IPS-15b (cell line): ENCODE results near the gene AASS.
"Not testable (repeated sequence)": the region's sequence is repeated elsewhere in the genome, so short reads cannot be mapped to it uniquely, and the experiment has no call there.

Source experiments
- H3K27me3 ChIP-seq: one replicate; pipeline ENCODE4 v1.6.1; 2013; ENCODE audit warnings: low read length; ENCODE audit not compliant: control insufficient read depth, insufficient read depth
- H3K36me3 ChIP-seq: one replicate; pipeline ENCODE4 v1.6.1; 2013; ENCODE audit warnings: low read length; ENCODE audit not compliant: control insufficient read depth, insufficient read depth
- H3K4me1 ChIP-seq: one replicate; pipeline ENCODE4 v1.6.1; 2013; ENCODE audit warnings: mild to moderate bottlenecking, low read length; ENCODE audit not compliant: control insufficient read depth, insufficient read depth
- H3K4me3 ChIP-seq: one replicate; pipeline ENCODE4 v1.5.1; 2013; ENCODE audit warnings: low read depth, low read length
- H3K9ac ChIP-seq: one replicate; pipeline ENCODE4 v1.6.1; 2013; ENCODE audit warnings: low read depth, mild to moderate bottlenecking, low read length
- H3K9me3 ChIP-seq: one replicate; pipeline ENCODE4 v1.6.1; 2013; ENCODE audit warnings: mild to moderate bottlenecking, low read length; ENCODE audit not compliant: control insufficient read depth, insufficient read depth

The AASS gene

GRCh38 chr7:122143751-122144711 is at the start of gene AASS:
Gene AASS, minus strand, starts transcription at chr7:122144249. Its CDS starts 10,523 bp downstream, at chr7:122133726.
- Histone ChIP-seq H3K27me3 (no peaks in the 10 kb centered on the region), H3K36me3 (no peaks in the 10 kb centered on the region), H3K4me1 (peaks cover 22% of the 10 kb centered on the region), H3K4me3 (peak within 1 kb of the TSS; percentile 95), H3K9me3 (no peaks in the 10 kb centered on the region), H3K9ac (peak within 1 kb of the TSS; percentile 93)

GRCh38 chr7:122188785-122189184 is 44.7 kb upstream of the AASS start:
- H3K36me3 ChIP-seq: no peaks in the 10 kb centered on the region
- no peaks in the 10 kb centered on the region for H3K4me1 ChIP-seq
- no peak overlapping the region for H3K9ac ChIP-seq
- H3K27me3 ChIP-seq: no peaks in the 10 kb centered on the region
- H3K4me3 ChIP-seq: no peak overlapping the region
- H3K9me3 ChIP-seq: no peaks in the 10 kb centered on the region

- H3K4me3 ChIP-seq: no peak overlapping the region
- no peaks in the 10 kb centered on the region for H3K27me3 ChIP-seq
- H3K4me1 ChIP-seq: no peaks in the 10 kb centered on the region
- H3K9ac ChIP-seq: no peak overlapping the region
- no peaks in the 10 kb centered on the region for H3K36me3 ChIP-seq
- no peaks in the 10 kb centered on the region for H3K9me3 ChIP-seq
Observed at GRCh38 chr7:122183106-122183505, 39.1 kb upstream of the AASS start.

- H3K9ac ChIP-seq: no peak overlapping the region
Observed at GRCh38 chr7:122182081-122182480, 38.0 kb upstream of the AASS start.

GRCh38 chr7:122172144-122172543 is 28.1 kb upstream of the AASS start:
- H3K9ac ChIP-seq, H3K27me3 ChIP-seq: not testable (repeated sequence)

More at GRCh38 chr7:122182081-122182480, 38.0 kb upstream of the AASS start:
- Histone ChIP-seq H3K27me3 (no peaks in the 10 kb centered on the region), H3K36me3 (no peaks in the 10 kb centered on the region), H3K4me3 (no peak overlapping the region), H3K9me3 (no peaks in the 10 kb centered on the region), H3K4me1 (no peaks in the 10 kb centered on the region)

GRCh38 chr7:122166740-122167139 is 22.7 kb upstream of the AASS start:
- Histone ChIP-seq H3K27me3 (no peaks in the 10 kb centered on the region), H3K36me3 (no peaks in the 10 kb centered on the region), H3K4me3 (no peak overlapping the region), H3K4me1 (peaks cover 4% of the 10 kb centered on the region), H3K9me3 (no peaks in the 10 kb centered on the region), H3K9ac (no peak overlapping the region)

More at GRCh38 chr7:122172144-122172543, 28.1 kb upstream of the AASS start:
- not testable (repeated sequence) for H3K4me3 ChIP-seq, H3K36me3 ChIP-seq, H3K4me1 ChIP-seq, H3K9me3 ChIP-seq

- Histone ChIP-seq H3K36me3 (no peaks in the 10 kb centered on the region), H3K9me3 (no peaks in the 10 kb centered on the region), H3K4me1 (peaks cover under 1% of the 10 kb centered on the region), H3K4me3 (no peak overlapping the region), H3K27me3 (no peaks in the 10 kb centered on the region), H3K9ac (no peak overlapping the region)
Observed at GRCh38 chr7:122166275-122166674, 22.2 kb upstream of the AASS start.

GRCh38 chr7:122161628-122162027 is 17.6 kb upstream of the AASS start:
- H3K9ac ChIP-seq: no peak overlapping the region
- no peaks in the 10 kb centered on the region for H3K9me3 ChIP-seq
- H3K4me1 ChIP-seq: peaks cover 2% of the 10 kb centered on the region
- no peaks in the 10 kb centered on the region for H3K27me3 ChIP-seq
- H3K4me3 ChIP-seq: no peak overlapping the region
- no peaks in the 10 kb centered on the region for H3K36me3 ChIP-seq

GRCh38 chr7:122155566-122155965 is 11.5 kb upstream of the AASS start:
- Histone ChIP-seq H3K9ac (no peak overlapping the region), H3K9me3 (no peaks in the 10 kb centered on the region), H3K4me1 (peaks cover 7% of the 10 kb centered on the region), H3K27me3 (no peaks in the 10 kb centered on the region), H3K4me3 (no peak overlapping the region), H3K36me3 (no peaks in the 10 kb centered on the region)

- Histone ChIP-seq H3K9ac (no peak overlapping the region), H3K4me1 (peaks cover 31% of the 10 kb centered on the region), H3K9me3 (no peaks in the 10 kb centered on the region), H3K4me3 (no peak overlapping the region), H3K36me3 (no peaks in the 10 kb centered on the region), H3K27me3 (no peaks in the 10 kb centered on the region)
Observed at GRCh38 chr7:122148878-122149277, 4.8 kb upstream of the AASS start.

- Histone ChIP-seq H3K27me3 (no peaks in the 10 kb centered on the region), H3K9ac (no peak overlapping the region), H3K4me3 (no peak overlapping the region), H3K36me3 (no peaks in the 10 kb centered on the region), H3K9me3 (no peaks in the 10 kb centered on the region), H3K4me1 (peaks cover 31% of the 10 kb centered on the region)
Observed at GRCh38 chr7:122148081-122148480, 4.0 kb upstream of the AASS start.
